Trophoblast cell (in vitro differentiated cells and primary cell): ENCODE data around the gene ADSS1.

Experiments
- DNase-seq, 2 donors: peaks; one replicate each; pipeline ENCODE4 v3.0.0-alpha.2; 2016
- H2AFZ ChIP-seq: 2 replicates; pipeline ENCODE4 v1.6.1; 2013; ENCODE audit warnings: low read length, moderate library complexity, mild to moderate bottlenecking; ENCODE audit not compliant: insufficient read depth, poor library complexity
- H2AK5ac ChIP-seq: 2 replicates; pipeline ENCODE4 v1.6.1; 2013; ENCODE audit warnings: mild to moderate bottlenecking, low read length
- H2BK120ac ChIP-seq: 2 replicates; pipeline ENCODE4 v1.6.1; 2013; ENCODE audit warnings: low read length, mild to moderate bottlenecking, moderate library complexity; ENCODE audit not compliant: insufficient read depth, poor library complexity
- H2BK12ac ChIP-seq: 2 replicates; pipeline ENCODE4 v1.6.1; 2013; ENCODE audit warnings: mild to moderate bottlenecking, low read length, moderate library complexity
- H2BK5ac ChIP-seq: 2 replicates; pipeline ENCODE4 v1.6.1; 2013; ENCODE audit warnings: low read length, low read depth, moderate library complexity, mild to moderate bottlenecking; ENCODE audit not compliant: poor library complexity
- H3K14ac ChIP-seq: 2 replicates; pipeline ENCODE4 v1.6.1; 2013; ENCODE audit warnings: mild to moderate bottlenecking, low read length
- H3K18ac ChIP-seq: 2 replicates; pipeline ENCODE4 v1.6.1; 2013; ENCODE audit warnings: mild to moderate bottlenecking, low read length
- H3K23ac ChIP-seq: 2 replicates; pipeline ENCODE4 v1.6.1; 2013; ENCODE audit warnings: low read length
- H3K27ac ChIP-seq: 2 replicates; pipeline ENCODE4 v1.5.1; 2013; ENCODE audit warnings: low read depth, mild to moderate bottlenecking, inconsistent platforms, low read length, moderate library complexity
- H3K27me3 ChIP-seq: 2 replicates; pipeline ENCODE4 v1.6.1; 2013; ENCODE audit warnings: inconsistent platforms, mild to moderate bottlenecking, low read length, moderate library complexity; ENCODE audit not compliant: insufficient read depth
- H3K36me3 ChIP-seq, 2 experiments: 1 replicate in 1 of 2; 2 replicates in 1 of 2; pipeline ENCODE4 v1.6.1; 2013; ENCODE audit warnings: low read length in 2 of 2, mild to moderate bottlenecking in 2 of 2, moderate library complexity in 1 of 2; ENCODE audit not compliant: insufficient read depth in 2 of 2, control insufficient read depth in 1 of 2
- H3K4ac ChIP-seq: 2 replicates; pipeline ENCODE4 v1.6.1; 2013; ENCODE audit warnings: low read depth, mild to moderate bottlenecking, low read length, moderate library complexity
- H3K4me1 ChIP-seq, 2 experiments: 1 replicate in 1 of 2; 2 replicates in 1 of 2; pipeline ENCODE4 v1.6.1; 2013; ENCODE audit warnings: low read length in 2 of 2, mild to moderate bottlenecking in 2 of 2, moderate library complexity in 1 of 2; ENCODE audit not compliant: insufficient read depth in 2 of 2, control insufficient read depth in 1 of 2
- H3K4me2 ChIP-seq: 2 replicates; pipeline ENCODE4 v1.6.1; 2013; ENCODE audit warnings: inconsistent platforms, mild to moderate bottlenecking, low read length, moderate library complexity
- H3K4me3 ChIP-seq: 2 replicates; pipeline ENCODE4 v1.5.1; 2013; ENCODE audit warnings: mild to moderate bottlenecking, low read depth, low read length, inconsistent platforms
- H3K79me1 ChIP-seq: one replicate; pipeline ENCODE4 v1.6.1; 2013; ENCODE audit warnings: low read length
- H3K79me2 ChIP-seq: 2 replicates; pipeline ENCODE4 v1.6.1; 2013; ENCODE audit warnings: low read length, mild to moderate bottlenecking; ENCODE audit not compliant: control insufficient read depth, insufficient read depth, poor library complexity
- H3K9ac ChIP-seq: 2 replicates; pipeline ENCODE4 v1.6.1; 2013; ENCODE audit warnings: mild to moderate bottlenecking, low read length
- H3K9me3 ChIP-seq: 2 replicates; pipeline ENCODE4 v1.6.1; 2013; ENCODE audit warnings: low read depth, mild to moderate bottlenecking, control low read depth, inconsistent platforms, low read length; ENCODE audit not compliant: insufficient read depth
- H4K12ac ChIP-seq: 2 replicates; pipeline ENCODE4 v1.6.1; 2013; ENCODE audit warnings: low read depth, mild to moderate bottlenecking, low read length, moderate library complexity
- H4K8ac ChIP-seq: 2 replicates; pipeline ENCODE4 v1.6.1; 2013; ENCODE audit warnings: low read depth, mild to moderate bottlenecking, low read length, moderate library complexity
- H4K91ac ChIP-seq: one replicate; pipeline ENCODE4 v1.6.1; 2013; ENCODE audit warnings: low read depth, mild to moderate bottlenecking, low read length, moderate library complexity
- WGBS: extraction: QIAGEN DNeasy Blood & Tissue Kit; methylation state at CpG from one replicate; pipeline ENCODE4 v1.1.7; 2013; ENCODE audit warnings: missing lambda C conversion rate; ENCODE audit not compliant: insufficient read length, insufficient coverage; ENCODE audit errors: extremely low coverage; 5-methylcytosine and 5-hydroxymethylcytosine counted together

The ADSS1 gene

DNA sequence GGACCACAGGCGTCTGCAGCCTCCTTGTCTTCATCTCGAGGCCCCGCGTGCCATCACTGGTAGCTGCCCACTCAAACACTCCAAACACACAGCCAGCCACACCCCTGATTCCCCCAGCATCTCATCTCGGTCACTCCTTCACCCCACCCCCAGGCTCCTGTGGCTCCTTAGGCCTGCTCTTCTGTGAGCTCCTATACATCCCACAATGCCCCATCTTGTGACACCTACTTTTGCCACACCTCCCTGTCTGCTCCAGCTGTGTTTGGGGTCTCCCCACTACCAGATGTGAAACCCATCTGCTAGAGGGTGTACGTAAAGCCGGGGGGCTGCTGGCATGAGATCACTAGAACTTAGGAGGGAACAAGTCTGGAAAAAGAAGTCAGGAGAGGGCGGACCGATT is 67.4 kb downstream of the ADSS1 start:
- Histone ChIP-seq H3K9me3 (peaks cover 5% of the 10 kb centered on the region), H4K8ac (no peak overlapping the region), H3K23ac (no peak overlapping the region), H3K4me1 (peaks cover 14 to 20% of the 10 kb centered on the region in 2 experiments), H3K4me3 (no peak overlapping the region), H4K12ac (no peak overlapping the region), H4K91ac (no peak overlapping the region), H2AK5ac (no peak overlapping the region), H3K79me2 (peaks cover 25% of the 10 kb centered on the region), H2BK120ac (no peak overlapping the region), H3K79me1 (peaks cover 15% of the 10 kb centered on the region), H2BK5ac (no peak overlapping the region), H3K18ac (peak overlapping the region; percentile 29), H3K27me3 (no peaks in the 10 kb centered on the region), H3K4me2 (no peak overlapping the region), H3K9ac (no peak overlapping the region), H3K4ac (no peak overlapping the region), H3K14ac (no peak overlapping the region), H2BK12ac (no peak overlapping the region), H3K27ac (no peak overlapping the region), H2AFZ (no peak overlapping the region), H3K36me3 (peaks cover 63 to 68% of the 10 kb centered on the region in 2 experiments)
- WGBS = no CpG with 5 or more reads among the region's 9 CpGs
- no peak for DNase-seq

DNA sequence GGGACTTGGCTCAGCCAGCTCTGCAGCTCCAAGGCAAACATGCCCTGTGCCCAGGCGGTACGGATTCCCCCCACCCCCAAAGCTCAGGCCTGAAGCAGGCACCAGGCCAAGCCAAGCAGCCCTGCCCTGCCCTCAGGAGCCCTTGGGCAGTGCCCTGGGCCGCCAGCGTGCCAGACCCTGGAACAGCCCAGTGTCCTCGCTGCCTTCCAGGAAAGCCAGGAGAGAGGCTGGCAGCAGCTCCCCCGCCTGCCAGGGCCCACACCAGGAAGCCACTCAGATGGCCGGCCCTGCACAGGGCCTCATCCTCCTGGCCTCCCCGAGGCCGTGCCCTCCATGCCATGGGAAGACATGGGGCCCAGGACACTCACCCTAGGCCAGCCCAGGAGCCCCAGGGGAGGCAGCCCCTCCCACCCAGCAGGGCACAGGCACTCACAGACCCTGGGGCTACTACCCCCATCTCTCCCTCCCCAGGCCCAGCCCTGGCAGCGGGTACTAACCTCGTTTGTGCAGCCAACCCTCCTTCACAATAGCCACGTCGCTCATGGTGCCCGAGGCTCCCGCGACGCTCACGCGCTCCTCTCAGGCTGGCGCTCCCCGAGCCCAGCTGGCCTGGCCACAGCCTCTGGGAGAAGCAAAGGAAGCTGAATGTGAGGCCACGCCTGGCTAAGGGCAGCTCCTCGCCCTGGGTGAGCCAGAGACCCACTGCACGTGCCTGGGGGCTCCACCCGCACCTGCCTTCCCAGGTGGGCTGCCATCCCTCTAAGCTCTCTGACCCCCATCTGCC is 68.3 kb downstream of the ADSS1 start:
- Histone ChIP-seq H3K4me3 (no peak overlapping the region), H3K36me3 (peaks cover 54 to 60% of the 10 kb centered on the region in 2 experiments), H3K4ac (peak overlapping the region; percentile 21), H3K79me2 (peaks cover 25% of the 10 kb centered on the region), H3K18ac (peak overlapping the region; percentile 52), H2BK12ac (no peak overlapping the region), H2AFZ (peak overlapping the region; percentile 28), H3K14ac (no peak overlapping the region), H3K79me1 (peaks cover 15% of the 10 kb centered on the region), H2AK5ac (no peak overlapping the region), H3K9me3 (peaks cover 5% of the 10 kb centered on the region), H2BK120ac (no peak overlapping the region), H4K8ac (no peak overlapping the region), H4K91ac (no peak overlapping the region), H3K27me3 (no peaks in the 10 kb centered on the region), H3K9ac (no peak overlapping the region), H3K4me2 (no peak overlapping the region), H3K23ac (no peak overlapping the region), H4K12ac (no peak overlapping the region), H3K4me1 (peaks cover 14 to 20% of the 10 kb centered on the region in 2 experiments), H3K27ac (no peak overlapping the region), H2BK5ac (no peak overlapping the region)
- WGBS = no CpG with 5 or more reads among the region's 25 CpGs
- DNase-seq = no peak

- peaks cover 46 to 52% of the 10 kb centered on the region in 2 experiments for H3K36me3 ChIP-seq
- peaks cover 6% of the 10 kb centered on the region for H3K9me3 ChIP-seq
- peaks cover 16 to 20% of the 10 kb centered on the region in 2 experiments for H3K4me1 ChIP-seq
- H3K79me2 ChIP-seq = peaks cover 25% of the 10 kb centered on the region
- H3K23ac ChIP-seq = no peak overlapping the region
- H3K27me3 ChIP-seq = peaks cover under 1% of the 10 kb centered on the region
- no peak overlapping the region for H3K14ac ChIP-seq
- H2AK5ac ChIP-seq = no peak overlapping the region
- H3K4ac ChIP-seq = peak overlapping the region; percentile 9
- peak overlapping the region; percentile 14 for H3K18ac ChIP-seq
- no peak overlapping the region for H4K8ac ChIP-seq
- peak overlapping the region; percentile 75 for H3K4me2 ChIP-seq
- H2AFZ ChIP-seq = no peak overlapping the region
- H3K9ac ChIP-seq = no peak overlapping the region
- no peak overlapping the region for H2BK12ac ChIP-seq
- no peak overlapping the region for H3K4me3 ChIP-seq
- WGBS = no CpG with 5 or more reads among the region's 16 CpGs
- H2BK5ac ChIP-seq = no peak overlapping the region
- H4K91ac ChIP-seq = no peak overlapping the region
- H2BK120ac ChIP-seq = no peak overlapping the region
- peaks cover 15% of the 10 kb centered on the region for H3K79me1 ChIP-seq
- no peak overlapping the region for H4K12ac ChIP-seq
- H3K27ac ChIP-seq = no peak overlapping the region
- DNase-seq = no peak
Measured at GRCh38 chr14:104792945-104793702, 69.1 kb downstream of the ADSS1 start.

DNA sequence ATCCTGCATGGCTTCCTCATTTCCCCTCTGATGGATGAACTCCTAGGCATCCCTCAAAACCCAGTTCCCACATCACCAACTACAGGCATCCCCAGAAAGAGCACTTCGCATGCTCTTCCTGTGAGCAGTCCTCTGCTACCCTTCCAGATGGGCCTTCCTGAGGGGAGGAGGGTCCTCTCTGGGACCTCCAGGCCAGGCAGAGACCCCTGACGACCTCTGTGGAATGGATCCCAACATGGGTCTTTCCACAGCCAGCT is 69.6 kb downstream of the ADSS1 start:
- H2BK5ac ChIP-seq = no peak overlapping the region
- no CpG with 5 or more reads among the region's 2 CpGs for WGBS
- H3K18ac ChIP-seq = peak overlapping the region; percentile 71
- H3K9me3 ChIP-seq = peaks cover 7% of the 10 kb centered on the region
- peaks cover 16 to 20% of the 10 kb centered on the region in 2 experiments for H3K4me1 ChIP-seq
- peak overlapping the region; percentile 6 for H4K8ac ChIP-seq
- no peak for DNase-seq
- no peak overlapping the region for H4K12ac ChIP-seq
- peak overlapping the region; percentile 75 for H3K4me2 ChIP-seq
- H3K23ac ChIP-seq = no peak overlapping the region
- H3K27me3 ChIP-seq = peaks cover 5% of the 10 kb centered on the region
- no peak overlapping the region for H3K14ac ChIP-seq
- no peak overlapping the region for H3K9ac ChIP-seq
- H3K4me3 ChIP-seq = no peak overlapping the region
- no peak overlapping the region for H2AFZ ChIP-seq
- H2BK12ac ChIP-seq = no peak overlapping the region
- H3K4ac ChIP-seq = peak overlapping the region; percentile 31
- peaks cover 41 to 47% of the 10 kb centered on the region in 2 experiments for H3K36me3 ChIP-seq
- H3K79me1 ChIP-seq = peaks cover 15% of the 10 kb centered on the region
- H3K79me2 ChIP-seq = peaks cover 25% of the 10 kb centered on the region
- H4K91ac ChIP-seq = no peak overlapping the region
- H3K27ac ChIP-seq = no peak overlapping the region
- H2BK120ac ChIP-seq = no peak overlapping the region
- no peak overlapping the region for H2AK5ac ChIP-seq
